GM19099 (cell line): ENCODE measurements around the gene HACD2.

ENCODE experiments used
- POLR2A ChIP-seq: IDR thresholded peaks from 3 replicates; pipeline ENCODE4 v1.6.1; 2011; ENCODE audit warnings: low read depth; ENCODE audit not compliant: insufficient read length; ENCODE audit errors: extremely low read depth

The HACD2 gene

GRCh38 chr3:123559040-123559861, 25.6 kb downstream of the HACD2 start:
- no peak for TF ChIP-seq POLR2A

DNA sequence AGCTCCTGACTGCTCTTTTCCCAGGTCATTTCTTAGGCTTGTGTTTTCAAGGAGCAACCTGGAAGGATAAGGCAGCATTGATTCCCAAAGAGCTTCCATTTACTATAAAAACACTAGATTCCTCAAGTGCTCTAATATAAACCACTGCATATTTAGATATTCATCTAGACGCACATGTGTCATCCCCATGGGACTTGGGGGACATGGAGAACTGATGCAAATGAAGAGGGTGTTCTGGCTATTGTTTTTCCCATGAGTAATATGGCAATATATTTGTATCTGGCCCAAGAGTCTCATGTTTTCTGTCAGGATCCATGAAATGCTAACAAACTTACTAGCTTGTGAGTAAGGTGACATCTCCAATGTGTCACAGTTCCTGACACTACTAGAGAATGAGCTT, 31.3 kb downstream of the HACD2 start:
- TF ChIP-seq POLR2A: no peak

- TF ChIP-seq POLR2A: no peak
Measured at GRCh38 chr3:123552768-123553167, 32.1 kb downstream of the HACD2 start.

GRCh38 chr3:123552095-123552714, 32.6 kb downstream of the HACD2 start:
- no peak for TF ChIP-seq POLR2A

DNA sequence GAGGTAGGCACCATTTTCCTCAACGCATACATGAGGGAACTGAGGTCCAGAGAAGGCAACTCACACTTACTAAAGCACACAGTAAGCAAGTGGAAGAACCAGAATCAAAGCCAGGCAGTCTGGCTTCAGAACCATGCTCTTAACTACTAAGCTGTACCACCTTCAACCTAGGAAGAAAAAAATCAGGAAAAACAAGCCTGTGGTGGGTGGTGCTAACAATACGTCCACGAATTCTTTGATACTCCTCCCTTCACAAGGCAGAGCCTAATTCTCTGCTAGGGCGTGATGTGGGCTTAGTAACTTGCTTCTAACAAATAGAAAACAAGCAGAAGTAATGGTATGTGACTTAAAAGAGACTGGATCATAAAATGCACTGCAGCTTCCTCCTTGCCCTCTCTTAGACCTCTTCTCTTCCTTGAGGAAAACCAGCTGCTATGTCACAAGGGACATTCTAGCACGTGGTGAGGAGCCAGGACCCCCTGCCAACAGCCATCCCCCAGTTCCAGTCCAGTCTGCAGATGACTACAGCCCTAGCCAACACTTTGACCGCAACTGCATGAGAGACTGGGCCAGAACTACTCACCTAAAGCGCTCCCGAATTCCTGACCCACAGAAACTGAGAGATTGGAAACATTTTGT, 36.9 kb downstream of the HACD2 start:
- TF ChIP-seq POLR2A: no peak

DNA sequence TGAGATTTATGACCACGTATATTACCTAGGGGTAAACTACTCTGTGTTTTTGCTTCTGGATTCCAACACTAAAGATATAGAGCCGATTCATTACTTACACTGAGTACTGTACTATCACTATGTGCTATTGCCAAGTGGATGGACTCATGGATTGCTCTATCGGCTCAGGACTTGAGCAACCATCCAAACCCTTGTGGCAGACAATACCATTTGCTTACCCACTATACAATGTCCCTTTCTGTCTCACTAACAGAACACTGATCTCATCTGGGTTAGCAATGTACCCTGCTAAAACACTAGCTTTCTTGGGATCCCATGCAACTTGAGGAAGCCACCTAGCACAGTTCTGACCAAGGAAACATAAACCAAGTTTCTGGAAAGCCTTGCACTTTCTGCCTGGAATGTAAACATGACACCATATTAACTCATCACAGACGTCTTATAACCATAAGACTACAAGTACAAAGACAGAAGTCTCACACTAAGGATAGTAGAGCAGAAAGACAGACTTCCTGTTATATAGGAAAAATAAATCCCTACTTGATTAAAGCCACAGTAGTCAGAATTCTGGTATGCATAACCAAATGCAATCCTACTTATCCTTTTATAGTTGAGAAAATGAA, 38.6 kb downstream of the HACD2 start:
- TF ChIP-seq POLR2A: no peak

- TF ChIP-seq POLR2A: no peak
Measured at GRCh38 chr3:123543950-123544349, 40.9 kb downstream of the HACD2 start.

- TF ChIP-seq POLR2A: no peak
Measured at GRCh38 chr3:123540285-123540684, 44.6 kb downstream of the HACD2 start.

GRCh38 chr3:123536153-123536895, 48.5 kb downstream of the HACD2 start:
- TF ChIP-seq POLR2A: no peak

GRCh38 chr3:123535580-123535979, 49.3 kb downstream of the HACD2 start:
- TF ChIP-seq POLR2A: no peak

- TF ChIP-seq POLR2A: no peak
Measured at GRCh38 chr3:123534264-123534663, 50.6 kb downstream of the HACD2 start.

- TF ChIP-seq POLR2A: no peak
Measured at GRCh38 chr3:123533554-123534159, 51.2 kb downstream of the HACD2 start.

DNA sequence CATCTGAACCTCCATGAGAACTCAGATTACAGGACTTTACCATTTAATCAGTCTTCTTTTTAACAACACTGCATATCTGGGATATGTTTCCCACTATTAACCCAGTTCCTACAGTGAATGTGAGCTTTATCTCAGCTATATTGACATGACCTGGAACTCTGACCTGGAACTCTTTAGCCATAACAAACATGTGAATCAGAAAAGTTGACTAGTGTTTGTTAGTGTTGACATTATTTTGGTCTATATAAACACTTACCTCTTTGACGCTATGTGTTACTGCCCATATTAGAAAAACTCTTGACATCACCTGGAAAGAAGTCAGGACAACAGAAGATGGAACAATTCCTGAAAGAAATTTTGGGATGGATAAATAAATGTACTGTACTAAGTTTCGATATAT, 56.7 kb downstream of the HACD2 start:
- no peak for TF ChIP-seq POLR2A

DNA sequence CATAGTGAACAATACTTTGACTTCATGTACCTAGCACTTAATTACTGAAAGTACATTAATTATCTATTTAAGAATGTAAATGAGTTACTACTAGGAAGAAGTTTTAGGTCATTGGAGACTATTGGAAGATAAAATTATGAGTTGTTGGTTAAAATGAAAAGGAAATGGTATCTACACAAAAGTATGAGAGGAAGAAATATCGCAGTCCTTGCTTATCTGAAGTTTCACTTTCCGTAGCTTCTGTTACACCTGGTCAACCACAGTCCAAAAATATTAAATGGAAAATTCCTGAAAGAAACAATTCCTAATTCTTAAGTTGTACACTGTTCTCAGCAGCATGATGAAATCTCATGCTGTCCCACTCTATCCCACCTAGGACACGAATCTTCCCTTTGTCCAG, 57.8 kb downstream of the HACD2 start:
- no peak for TF ChIP-seq POLR2A
